ENCODE measurements around the gene ELN.

GRCh38 chr7:74021546-74022320 is 6.2 kb upstream of the ELN start:
- TF ChIP-seq RFX5 (IDR thresholded peaks at IDR 0.05; ENCODE audit: low read depth, low read length), result no peak
- no peak for TF ChIP-seq ZNF274 (IDR thresholded peaks at IDR 0.05; ENCODE audit: borderline replicate concordance, low read depth, low read length)
- TF ChIP-seq CTCF (IDR thresholded peaks at IDR 0.05 in 2 of 3, conservative IDR thresholded peaks at IDR 0.05 in 1 of 3; ENCODE audit: insufficient read depth in 2 of 3, low read depth in 1 of 3, low read length in 3 of 3), result no peak
- no peak for TF ChIP-seq POLR2B (IDR thresholded peaks at IDR 0.05; ENCODE audit: low read depth, partially characterized antibody)
- no peak for TF ChIP-seq EZH2 (IDR thresholded peaks at IDR 0.05; ENCODE audit: borderline replicate concordance, low read depth, low read length)
